SK-N-SH treated with all-trans-retinoic acid at 6 μM for 48 hours (cell line): Measurements from ENCODE around the gene DRC7.

Experiments
- CREB5 ChIP-seq: fragments of 250-450 bp; sonication (Bioruptor Pico); IDR thresholded peaks from 2 replicates; pipeline ENCODE4 v1.5.1; 2020; ENCODE audit warnings: low read depth, mild to moderate bottlenecking, moderate library complexity
- CSRNP3 ChIP-seq: fragments of 250-450 bp; sonication (Bioruptor Pico); IDR thresholded peaks from 2 replicates; pipeline ENCODE4 v1.5.1; 2021; ENCODE audit warnings: mild to moderate bottlenecking, moderate library complexity
- ESRRG ChIP-seq: fragments of 250-450 bp; sonication (Bioruptor Pico); IDR thresholded peaks from 2 replicates; pipeline ENCODE4 v1.6.1; 2021; ENCODE audit warnings: mild to moderate bottlenecking
- ISL1 ChIP-seq: fragments of 250-450 bp; sonication (Bioruptor Pico); IDR thresholded peaks from 2 replicates; pipeline ENCODE4 v2.1.2; 2022; ENCODE audit warnings: mild to moderate bottlenecking, moderate library complexity
- RARB ChIP-seq: fragments of 250-450 bp; sonication (Bioruptor Pico); IDR thresholded peaks from 2 replicates; pipeline ENCODE4 v1.8.0; 2021; ENCODE audit warnings: mild to moderate bottlenecking, moderate library complexity
- SNAI2 ChIP-seq: fragments of 250-450 bp; sonication (Bioruptor Pico); IDR thresholded peaks from 2 replicates; pipeline ENCODE4 v1.5.0; 2020; ENCODE audit warnings: mild to moderate bottlenecking, moderate library complexity
- ZC3H10 ChIP-seq: fragments of 250-450 bp; sonication (Bioruptor Pico); IDR thresholded peaks from 2 replicates; pipeline ENCODE4 v1.5.1; 2021; ENCODE audit warnings: mild to moderate bottlenecking, moderate library complexity
- ZFP30 ChIP-seq: fragments of 450-650 bp; formaldehyde crosslinking; IDR thresholded peaks from 2 replicates; pipeline ENCODE4 v1.5.0; 2022; ENCODE audit warnings: mild to moderate bottlenecking, moderate library complexity
- ZNF70 ChIP-seq: fragments of 450-650 bp; formaldehyde crosslinking; IDR thresholded peaks from 2 replicates; pipeline ENCODE4 v1.5.0; 2020; ENCODE audit warnings: mild to moderate bottlenecking, moderate library complexity
- ZNF8 ChIP-seq: fragments of 450-650 bp; formaldehyde crosslinking; IDR thresholded peaks from 2 replicates; pipeline ENCODE4 v1.5.0; 2020; ENCODE audit warnings: mild to moderate bottlenecking, moderate library complexity
- TF ChIP-seq, protein P1 (sequence below): fragments of 250-450 bp; sonication (Bioruptor Pico); IDR thresholded peaks from 2 replicates; pipeline ENCODE4 v1.8.0; 2020; ENCODE audit warnings: mild to moderate bottlenecking, moderate library complexity, borderline replicate concordance
- TF ChIP-seq, protein P2 (sequence below): fragments of 250-450 bp; sonication (Bioruptor Pico); IDR thresholded peaks from 2 replicates; pipeline ENCODE4 v1.5.0; 2020; ENCODE audit warnings: mild to moderate bottlenecking, moderate library complexity

GRCh38 chr16:57751539-57752202 lies 57.1 kb downstream of the DRC7 start:
- TF ChIP-seq ZFP30 (no peak), ISL1 (CRISPR knock-in tag) (no peak), RARB (no peak), SNAI2 (CRISPR knock-in tag) (no peak), ESRRG (CRISPR knock-in tag) (no peak), ZC3H10 (CRISPR knock-in tag) (no peak), CSRNP3 (no peak), CREB5 (no peak), ZNF70 (CRISPR knock-in tag) (no peak), ZNF8 (CRISPR knock-in tag) (no peak)
- TF ChIP-seq, protein P1, sequence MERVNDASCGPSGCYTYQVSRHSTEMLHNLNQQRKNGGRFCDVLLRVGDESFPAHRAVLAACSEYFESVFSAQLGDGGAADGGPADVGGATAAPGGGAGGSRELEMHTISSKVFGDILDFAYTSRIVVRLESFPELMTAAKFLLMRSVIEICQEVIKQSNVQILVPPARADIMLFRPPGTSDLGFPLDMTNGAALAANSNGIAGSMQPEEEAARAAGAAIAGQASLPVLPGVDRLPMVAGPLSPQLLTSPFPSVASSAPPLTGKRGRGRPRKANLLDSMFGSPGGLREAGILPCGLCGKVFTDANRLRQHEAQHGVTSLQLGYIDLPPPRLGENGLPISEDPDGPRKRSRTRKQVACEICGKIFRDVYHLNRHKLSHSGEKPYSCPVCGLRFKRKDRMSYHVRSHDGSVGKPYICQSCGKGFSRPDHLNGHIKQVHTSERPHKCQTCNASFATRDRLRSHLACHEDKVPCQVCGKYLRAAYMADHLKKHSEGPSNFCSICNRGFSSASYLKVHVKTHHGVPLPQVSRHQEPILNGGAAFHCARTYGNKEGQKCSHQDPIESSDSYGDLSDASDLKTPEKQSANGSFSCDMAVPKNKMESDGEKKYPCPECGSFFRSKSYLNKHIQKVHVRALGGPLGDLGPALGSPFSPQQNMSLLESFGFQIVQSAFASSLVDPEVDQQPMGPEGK (CRISPR knock-in tag), result no peak
- TF ChIP-seq, protein P2, sequence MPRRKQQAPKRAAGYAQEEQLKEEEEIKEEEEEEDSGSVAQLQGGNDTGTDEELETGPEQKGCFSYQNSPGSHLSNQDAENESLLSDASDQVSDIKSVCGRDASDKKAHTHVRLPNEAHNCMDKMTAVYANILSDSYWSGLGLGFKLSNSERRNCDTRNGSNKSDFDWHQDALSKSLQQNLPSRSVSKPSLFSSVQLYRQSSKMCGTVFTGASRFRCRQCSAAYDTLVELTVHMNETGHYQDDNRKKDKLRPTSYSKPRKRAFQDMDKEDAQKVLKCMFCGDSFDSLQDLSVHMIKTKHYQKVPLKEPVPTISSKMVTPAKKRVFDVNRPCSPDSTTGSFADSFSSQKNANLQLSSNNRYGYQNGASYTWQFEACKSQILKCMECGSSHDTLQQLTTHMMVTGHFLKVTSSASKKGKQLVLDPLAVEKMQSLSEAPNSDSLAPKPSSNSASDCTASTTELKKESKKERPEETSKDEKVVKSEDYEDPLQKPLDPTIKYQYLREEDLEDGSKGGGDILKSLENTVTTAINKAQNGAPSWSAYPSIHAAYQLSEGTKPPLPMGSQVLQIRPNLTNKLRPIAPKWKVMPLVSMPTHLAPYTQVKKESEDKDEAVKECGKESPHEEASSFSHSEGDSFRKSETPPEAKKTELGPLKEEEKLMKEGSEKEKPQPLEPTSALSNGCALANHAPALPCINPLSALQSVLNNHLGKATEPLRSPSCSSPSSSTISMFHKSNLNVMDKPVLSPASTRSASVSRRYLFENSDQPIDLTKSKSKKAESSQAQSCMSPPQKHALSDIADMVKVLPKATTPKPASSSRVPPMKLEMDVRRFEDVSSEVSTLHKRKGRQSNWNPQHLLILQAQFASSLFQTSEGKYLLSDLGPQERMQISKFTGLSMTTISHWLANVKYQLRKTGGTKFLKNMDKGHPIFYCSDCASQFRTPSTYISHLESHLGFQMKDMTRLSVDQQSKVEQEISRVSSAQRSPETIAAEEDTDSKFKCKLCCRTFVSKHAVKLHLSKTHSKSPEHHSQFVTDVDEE (CRISPR knock-in tag), result no peak
